DMS79 (cell line): ENCODE results near the gene C19orf38.
A peak's percentile ranks its signal among the peaks of the same experiment; 100 is the strongest.
"Not testable (repeated sequence)": the region's sequence is repeated elsewhere in the genome, so short reads cannot be mapped to it uniquely, and the experiment has no call there.

Experiments
- DNase-seq: peaks from one replicate; lab custom pipeline; 2025; lab: John Stamatoyannopoulos, UW

C19orf38 gene

DNA sequence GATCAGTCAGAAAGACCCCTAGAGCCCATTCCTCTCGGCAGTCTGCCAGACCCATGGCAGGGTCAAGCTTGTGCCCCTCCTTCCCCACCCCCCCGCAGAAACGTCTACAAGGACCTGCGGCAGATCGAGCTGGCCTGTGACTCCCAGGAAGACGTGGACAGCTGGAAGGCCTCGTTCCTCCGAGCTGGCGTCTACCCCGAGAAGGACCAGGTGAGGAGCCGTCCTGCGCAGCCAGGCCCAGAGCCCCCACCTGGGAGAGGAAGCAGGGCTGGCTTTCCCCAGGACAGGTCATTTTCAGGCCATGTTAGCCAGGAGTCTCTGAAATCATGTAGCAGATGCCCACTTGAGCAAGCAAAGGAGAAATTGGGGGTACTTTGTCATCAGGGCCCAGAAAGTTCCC is 24.5 kb upstream of the C19orf38 start:
- no peak for DNase-seq

DNA sequence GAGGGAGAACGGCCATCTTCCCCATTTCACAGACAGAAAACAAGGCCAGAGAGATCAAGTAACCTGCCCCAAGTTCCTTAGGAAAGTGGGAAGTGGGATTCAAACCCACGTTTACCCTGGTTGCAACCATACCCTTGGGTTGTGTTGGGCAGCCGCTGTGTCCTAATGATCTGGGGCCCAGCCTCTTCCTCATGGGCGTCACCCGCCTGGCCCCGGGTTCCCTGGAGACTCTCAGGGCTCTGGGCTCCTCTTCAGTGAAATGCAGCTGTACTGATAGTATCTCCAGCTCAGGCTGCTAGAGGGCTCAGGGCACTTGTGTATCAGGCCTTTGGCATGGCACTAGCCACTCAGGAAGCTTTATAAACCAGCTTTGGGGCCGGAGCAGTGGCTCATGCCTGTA is 22.0 kb upstream of the C19orf38 start:
- DNase-seq = no peak

DNA sequence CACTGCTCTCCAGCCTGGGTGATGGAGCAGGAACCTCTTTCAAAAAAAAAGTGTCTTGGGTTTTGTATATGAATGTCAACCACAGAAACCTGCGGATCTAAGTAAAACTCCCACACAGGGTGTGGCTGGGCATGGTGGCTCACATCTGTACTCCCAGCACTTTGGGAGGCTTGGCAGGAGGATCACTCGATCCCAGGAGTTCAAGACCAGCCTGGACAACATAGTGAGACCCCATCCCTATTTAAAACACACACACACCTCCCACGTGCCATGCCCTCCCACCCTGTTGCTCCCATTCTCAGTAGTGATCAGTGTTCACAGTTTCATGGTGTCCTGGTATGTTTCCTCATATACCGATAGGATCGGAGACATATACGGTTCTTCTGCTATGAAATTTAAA is 21.4 kb upstream of the C19orf38 start:
- no peak for DNase-seq

DNA sequence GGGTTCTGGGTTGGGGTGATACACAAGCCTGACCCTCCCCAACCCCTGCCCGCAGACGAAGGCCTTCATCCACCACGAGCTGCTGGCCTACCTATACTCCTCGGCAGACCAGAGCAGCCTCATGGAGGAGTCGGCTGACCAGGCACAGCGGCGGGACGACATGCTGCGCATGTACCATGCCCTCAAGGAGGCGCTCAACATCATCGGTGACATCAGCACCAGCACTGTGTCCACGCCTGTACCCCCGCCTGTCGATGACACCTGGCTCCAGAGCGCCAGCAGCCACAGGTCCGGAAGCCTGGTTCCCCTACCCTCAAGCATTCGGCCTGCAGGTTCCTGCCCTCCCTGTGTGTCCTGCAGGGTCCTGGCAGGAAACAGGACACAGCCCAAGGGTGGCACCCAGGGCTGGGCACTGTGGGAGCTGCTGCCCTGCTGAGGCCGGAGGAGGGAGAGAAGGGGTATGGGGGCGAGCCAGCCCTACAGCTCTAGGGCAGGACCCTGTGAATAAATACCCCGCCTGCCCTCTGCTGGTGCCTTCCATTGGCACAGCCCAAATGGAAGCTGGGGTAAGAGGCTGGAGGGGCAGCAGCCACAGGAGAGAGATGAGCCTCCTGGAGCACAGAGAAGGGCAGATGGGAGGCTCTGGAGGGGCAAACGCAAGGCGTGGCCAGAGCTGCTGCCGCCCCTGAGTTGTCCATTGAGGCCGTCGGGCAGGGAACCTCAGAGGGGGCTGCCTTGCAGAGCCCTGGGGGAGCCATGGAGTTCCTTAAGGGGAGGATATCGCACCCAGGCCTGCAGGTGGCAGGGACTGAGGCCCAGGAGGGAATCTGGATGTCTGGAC is 19.0 kb upstream of the C19orf38 start:
- no peak for DNase-seq

- no peak for DNase-seq
These were observed 18.2 kb upstream of the C19orf38 start for GRCh38 chr19:10829967-10830366.

GRCh38 chr19:10830370-10830769 is 17.8 kb upstream of the C19orf38 start:
- no peak for DNase-seq

DNA sequence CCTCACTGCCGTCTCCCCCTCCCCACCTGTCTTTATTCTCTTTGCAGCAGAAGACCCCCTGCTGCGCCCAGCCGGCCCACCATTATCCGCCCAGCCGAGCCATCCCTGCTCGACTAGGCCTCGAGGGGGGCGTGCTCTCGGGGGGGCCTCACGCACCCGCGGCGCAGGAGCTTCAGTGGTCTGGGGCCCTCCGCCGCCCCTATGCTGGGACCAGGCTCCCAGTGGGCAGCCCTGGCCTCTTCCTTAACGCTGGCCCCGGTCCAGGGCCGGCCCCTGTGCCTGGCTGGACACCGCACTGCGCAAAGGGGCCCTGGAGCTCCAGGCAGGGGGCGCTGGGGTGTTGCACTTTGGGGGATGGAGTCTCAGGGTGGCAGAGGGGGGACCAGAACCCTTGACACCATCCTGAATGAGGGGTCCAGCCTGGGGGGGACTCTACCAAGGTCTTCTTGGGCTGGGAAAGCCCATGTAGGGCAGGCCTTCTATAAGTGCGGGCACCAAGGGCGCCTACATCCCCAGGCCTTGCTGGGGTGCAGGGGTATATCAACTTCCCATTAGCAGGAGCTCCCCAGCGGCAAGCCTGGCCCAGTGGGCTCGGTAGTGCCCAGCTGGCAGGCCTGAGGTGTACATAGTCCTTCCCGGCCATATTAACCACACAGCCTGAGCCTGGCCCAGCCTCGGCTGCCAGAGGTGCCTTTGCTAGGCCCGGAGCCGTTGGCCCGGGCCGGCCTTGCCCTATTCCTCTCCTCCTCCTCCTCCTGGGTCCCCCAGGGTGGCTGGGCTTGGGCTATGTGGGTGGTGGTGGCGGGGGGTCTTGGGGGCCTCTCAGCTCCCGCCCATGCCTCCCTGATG is 17.1 kb upstream of the C19orf38 start:
- DNase-seq = no peak

GRCh38 chr19:10831987-10832938 is 16.0 kb upstream of the C19orf38 start:
- no peak for DNase-seq

DNA sequence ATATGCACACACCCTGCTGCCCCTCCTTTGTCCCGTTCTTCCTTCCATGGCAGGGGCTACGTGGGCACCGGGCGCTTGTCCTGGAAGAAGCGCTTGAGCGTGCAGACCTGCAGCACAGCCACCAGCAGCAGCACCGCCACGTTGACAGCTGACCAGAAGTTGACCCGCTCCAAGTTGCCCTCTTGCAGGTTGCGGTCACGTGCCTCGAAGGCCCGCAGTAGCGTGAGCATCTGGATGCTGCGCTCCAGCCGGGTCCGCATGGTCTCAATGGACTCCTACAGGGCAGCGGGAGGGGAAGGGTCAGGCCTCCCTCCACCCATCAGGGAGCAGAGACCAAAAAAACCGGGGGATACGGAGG is 15.3 kb upstream of the C19orf38 start:
- no peak for DNase-seq

- no peak for DNase-seq
These were observed 13.0 kb upstream of the C19orf38 start for GRCh38 chr19:10835089-10835753.

- peak; percentile 97 for DNase-seq
These were observed 12.3 kb upstream of the C19orf38 start, which contains the start of gene TMED1 for GRCh38 chr19:10835754-10836478. TMED1 (minus strand) TSS chr19:10836212; CDS start chr19:10836191, 21 bp downstream.

DNA sequence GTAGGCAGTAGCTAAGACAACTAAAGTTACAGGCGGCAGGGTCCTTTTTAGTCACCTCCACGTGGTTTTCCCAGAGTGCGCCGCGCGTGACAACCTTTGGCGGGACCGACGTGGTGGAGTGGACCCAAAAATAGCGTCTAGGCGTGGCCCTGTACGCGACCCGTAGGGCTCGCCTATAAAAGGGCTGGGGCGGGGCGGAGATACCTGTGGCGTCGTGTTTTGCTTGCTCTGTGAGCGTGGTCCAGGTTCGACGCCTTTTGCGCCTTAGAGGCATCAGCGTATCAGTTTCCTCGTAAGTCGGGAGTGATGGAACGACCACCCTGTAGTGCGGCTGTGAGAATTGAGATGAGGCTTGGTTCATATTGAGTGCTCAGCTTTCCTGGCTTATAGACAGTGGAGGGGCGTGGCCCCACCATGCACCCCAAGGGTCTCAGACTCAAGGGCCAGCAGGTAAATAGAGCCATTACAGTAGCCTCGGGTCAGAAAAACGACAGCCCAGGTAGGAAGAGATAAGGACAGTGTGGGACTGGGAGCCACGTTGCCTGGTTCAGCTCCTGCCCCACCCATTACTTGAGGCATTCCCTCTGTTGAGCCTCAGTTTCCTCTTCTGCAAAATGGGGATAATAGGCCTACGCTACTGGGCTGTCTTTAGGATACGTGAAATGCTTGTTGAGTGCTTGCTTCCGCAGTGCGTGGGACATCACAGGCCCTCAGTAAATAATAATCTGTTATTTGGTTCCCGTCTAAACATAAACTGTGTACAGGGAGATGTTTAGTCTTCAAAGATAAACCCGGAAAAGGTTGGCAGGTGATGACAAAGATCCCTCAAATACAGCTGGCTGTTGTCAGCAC is 11.5 kb upstream of the C19orf38 start:
- DNase-seq = peak; percentile 87

DNA sequence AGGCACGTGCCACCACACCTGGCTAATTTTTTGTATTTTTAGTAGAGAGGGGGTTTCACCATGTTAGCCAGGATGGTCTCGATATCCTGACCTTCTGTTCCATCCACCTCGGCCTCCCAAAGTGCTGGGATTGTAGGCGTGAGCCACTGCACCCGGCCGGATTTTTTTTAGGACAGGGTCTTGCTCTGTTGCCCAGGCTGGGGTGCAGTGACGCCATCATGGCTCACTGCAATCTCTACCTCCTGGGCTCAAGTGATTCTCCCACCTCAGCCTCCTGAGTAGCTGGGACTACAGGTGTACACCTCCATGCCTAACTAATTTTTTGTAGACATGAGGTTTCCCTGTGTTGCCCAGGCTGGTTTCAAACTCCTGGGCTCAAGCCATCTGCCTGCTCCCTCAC is 10.6 kb upstream of the C19orf38 start:
- DNase-seq = not testable (repeated sequence)

DNA sequence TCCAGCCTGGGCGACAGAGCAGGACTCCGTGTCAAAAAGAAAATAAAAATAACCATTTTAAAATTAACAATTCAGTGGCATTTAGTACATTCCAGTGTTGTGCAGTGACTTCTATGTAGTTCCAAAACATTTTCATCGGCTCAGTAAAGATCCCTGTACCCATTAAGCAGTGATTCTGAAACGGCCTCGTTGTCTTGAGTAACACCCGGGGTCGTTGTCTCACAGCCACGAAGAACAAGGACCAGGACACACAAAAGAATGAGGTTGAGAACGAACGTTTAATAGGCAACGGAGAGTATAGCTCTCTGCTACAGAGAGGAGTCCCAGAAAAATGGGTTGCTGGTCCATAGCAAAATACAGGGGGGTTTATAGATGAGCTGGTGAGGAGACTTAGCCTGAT is 9.8 kb upstream of the C19orf38 start:
- no peak for DNase-seq

DNA sequence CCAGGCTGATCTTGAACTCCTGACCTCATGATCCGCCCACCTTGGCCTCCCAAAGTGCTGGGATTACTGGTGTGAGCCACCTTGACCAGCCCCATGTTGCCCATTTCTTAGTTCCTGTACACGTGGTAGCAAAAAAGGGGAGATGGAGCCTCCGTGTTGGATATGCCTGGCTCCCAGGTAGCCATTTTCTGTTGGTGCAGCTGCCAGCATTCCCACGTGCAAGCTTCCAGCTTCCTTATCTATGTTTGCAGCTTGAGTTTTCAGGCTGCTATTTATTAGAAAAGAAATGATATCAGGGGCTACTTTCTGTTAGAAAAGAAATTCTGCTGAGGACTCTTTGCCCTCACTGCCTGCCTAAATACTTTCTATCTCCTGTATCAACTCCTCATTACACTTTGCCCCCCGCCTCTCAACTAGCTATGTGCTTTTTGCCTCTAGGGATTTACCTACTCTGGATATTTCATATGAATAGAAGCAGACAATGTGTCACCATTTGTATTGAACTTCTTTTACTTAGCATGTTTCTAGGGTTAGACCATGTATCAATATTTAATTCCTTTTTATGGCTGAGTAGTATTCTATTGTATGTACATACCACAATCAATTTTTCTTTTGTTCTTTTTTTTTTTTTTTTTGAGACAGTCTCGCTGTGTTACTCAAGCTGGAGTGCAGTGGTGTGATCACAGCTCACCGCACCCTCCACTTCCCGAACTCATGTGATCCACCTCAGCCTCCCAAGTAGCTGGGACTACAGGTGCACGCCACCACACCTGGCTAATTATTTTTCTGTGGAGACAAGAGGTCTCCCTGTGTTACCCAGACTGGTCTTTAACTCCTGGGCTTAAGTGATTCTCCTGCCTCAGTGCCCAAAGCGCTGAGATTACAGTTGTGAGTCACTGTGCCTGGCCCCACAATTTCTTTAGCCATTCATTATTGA is 8.8 kb upstream of the C19orf38 start:
- DNase-seq = no peak

GRCh38 chr19:10842788-10843187 is 5.4 kb upstream of the C19orf38 start:
- DNase-seq = no peak

GRCh38 chr19:10846500-10847202 is 1.6 kb upstream of the C19orf38 start:
- no peak for DNase-seq

GRCh38 chr19:10850631-10851030 is 2.4 kb downstream of the C19orf38 start:
- DNase-seq = no peak
